HepG2 (cell line): Measurements from ENCODE around the gene GTF2H3. TPM values are rescaled to one million over a fixed set of nuclear protein-coding genes. Genes with fewer than 3 reads are reported as not detected.

Source experiments
- AHR ChIP-seq: IDR thresholded peaks from 2 replicates; pipeline ENCODE4 v1.6.1; 2018; ENCODE audit warnings: missing genetic modification reagents, missing compliant biosample characterization
- ARNTL ChIP-seq: sonication (generic); formaldehyde crosslinking; IDR thresholded peaks from 2 replicates; pipeline ENCODE4 v1.4.0; 2020; ENCODE audit warnings: mild to moderate bottlenecking, missing genetic modification reagents
- FIP1L1 ChIP-seq: fragments of 200-400 bp; formaldehyde crosslinking; IDR thresholded peaks from 2 replicates; pipeline ENCODE4 v1.6.1; 2018; ENCODE audit warnings: low read depth, mild to moderate bottlenecking, low read length, moderate library complexity, borderline replicate concordance; ENCODE audit not compliant: insufficient read depth
- FOSL2 ChIP-seq: sonication (generic); formaldehyde crosslinking; IDR thresholded peaks from 2 replicates; pipeline ENCODE4 v1.4.0; 2020; ENCODE audit warnings: missing genetic modification reagents
- FOXJ3 ChIP-seq: sonication (generic); formaldehyde crosslinking; IDR thresholded peaks from 2 replicates; pipeline ENCODE4 v1.4.0; 2020; ENCODE audit warnings: missing genetic modification reagents, mild to moderate bottlenecking, borderline replicate concordance
- HNF4A ChIP-seq: sonication (generic); formaldehyde crosslinking; IDR thresholded peaks from 2 replicates; pipeline ENCODE4 v1.4.0; 2020; ENCODE audit warnings: missing genetic modification reagents
- IRX3 ChIP-seq: sonication (generic); formaldehyde crosslinking; IDR thresholded peaks from 2 replicates; pipeline ENCODE4 v1.8.1; 2023; ENCODE audit warnings: mild to moderate bottlenecking, low read depth, missing genetic modification reagents, borderline replicate concordance
- KDM2A ChIP-seq: sonication (generic); formaldehyde crosslinking; IDR thresholded peaks from 2 replicates; pipeline ENCODE4 v1.4.0; 2020; ENCODE audit warnings: low read depth, missing genetic modification reagents, borderline replicate concordance
- NAIF1 ChIP-seq: sonication (generic); formaldehyde crosslinking; IDR thresholded peaks from 2 replicates; pipeline ENCODE4 v1.5.0; 2020; ENCODE audit warnings: mild to moderate bottlenecking, missing genetic modification reagents, borderline replicate concordance
- NCOA5 ChIP-seq: sonication (generic); formaldehyde crosslinking; IDR thresholded peaks from 2 replicates; pipeline ENCODE4 v1.4.0; 2020; ENCODE audit warnings: missing genetic modification reagents
- STAT5B ChIP-seq: sonication (generic); formaldehyde crosslinking; IDR thresholded peaks from 2 replicates; pipeline ENCODE4 v1.4.0; 2020; ENCODE audit warnings: missing genetic modification reagents
- ZFX ChIP-seq: sonication (generic); formaldehyde crosslinking; IDR thresholded peaks from 2 replicates; pipeline ENCODE4 v1.4.0; 2020; ENCODE audit warnings: mild to moderate bottlenecking, low read depth, missing genetic modification reagents, moderate library complexity
- ZNF230 ChIP-seq: sonication (generic); formaldehyde crosslinking; IDR thresholded peaks from 2 replicates; pipeline ENCODE4 v1.4.0; 2020; ENCODE audit warnings: mild to moderate bottlenecking, missing genetic modification reagents
- ZNF317 ChIP-seq: sonication (generic); formaldehyde crosslinking; IDR thresholded peaks from 2 replicates; pipeline ENCODE4 v1.5.0; 2020; ENCODE audit warnings: mild to moderate bottlenecking, missing genetic modification reagents
- ZNF33A ChIP-seq: sonication (generic); formaldehyde crosslinking; IDR thresholded peaks from 2 replicates; pipeline ENCODE4 v1.5.1; 2020; ENCODE audit warnings: missing genetic modification reagents, mild to moderate bottlenecking, moderate library complexity, borderline replicate concordance
- ZNF446 ChIP-seq: sonication (generic); formaldehyde crosslinking; IDR thresholded peaks from 2 replicates; pipeline ENCODE4 v1.5.0; 2020; ENCODE audit warnings: mild to moderate bottlenecking, missing genetic modification reagents
- ZNF543 ChIP-seq: sonication (generic); formaldehyde crosslinking; IDR thresholded peaks from 2 replicates; pipeline ENCODE4 v1.4.0; 2020; ENCODE audit warnings: mild to moderate bottlenecking, missing genetic modification reagents
- ZNF570 ChIP-seq: sonication (generic); formaldehyde crosslinking; IDR thresholded peaks from 2 replicates; pipeline ENCODE4 v1.4.0; 2020; ENCODE audit warnings: mild to moderate bottlenecking, missing genetic modification reagents, borderline replicate concordance
- ZNF598 ChIP-seq: sonication (generic); formaldehyde crosslinking; IDR thresholded peaks from 2 replicates; pipeline ENCODE4 v1.5.1; 2020; ENCODE audit warnings: mild to moderate bottlenecking, missing genetic modification reagents, borderline replicate concordance
- polyA plus RNA-seq, 8 experiments: library from polyadenylated mRNA; depleted of rRNA in 3 of 8; stranded (reverse) in 7 of 8; unstranded in 1 of 8; fragments of >200 nt; fragmentation: Illumina TruSeq in 4 of 8; extraction: Trizol in 4 of 8; gene quantifications; 2 replicates each; pipeline versions ENCODE4 v1.2.1 to v1.2.3, GENCODE V29; 2011 to 2016; ENCODE audit warnings: low read depth in 4 of 8, missing spikeins in 1 of 8, mixed read lengths in 1 of 8; ENCODE audit not compliant: insufficient read depth in 1 of 8
- total RNA-seq, 5 experiments: library from RNA; depleted of rRNA; stranded (reverse); fragments of >200 nt; fragmentation: Illumina TruSeq; extraction: Trizol; gene quantifications; 2 replicates each; pipeline ENCODE4 v1.2.3, GENCODE V29; 2016; ENCODE audit warnings: low read depth in 1 of 5
- TF ChIP-seq, protein P1 (sequence below): sonication (generic); formaldehyde crosslinking; IDR thresholded peaks from 2 replicates; pipeline ENCODE4 v1.4.0; 2020; ENCODE audit warnings: low read depth, missing genetic modification reagents
- TF ChIP-seq, protein P2 (sequence below): sonication (generic); formaldehyde crosslinking; IDR thresholded peaks from 2 replicates; pipeline ENCODE4 v1.4.0; 2020; ENCODE audit warnings: missing genetic modification reagents
- TF ChIP-seq, protein P3 (sequence below): IDR thresholded peaks from 2 replicates; pipeline ENCODE4 v1.6.1; 2016; ENCODE audit warnings: missing genetic modification reagents, missing compliant biosample characterization
- TF ChIP-seq, protein P4 (sequence below): sonication (generic); formaldehyde crosslinking; IDR thresholded peaks from 2 replicates; pipeline ENCODE4 v1.5.1; 2020; ENCODE audit warnings: mild to moderate bottlenecking, missing genetic modification reagents

Gene GTF2H3
- total and polyA plus RNA-seq, 2 of the 13 experiments (the other 11 are each of a cell fraction or from before 2014, with no cell fraction given), result 35.8 to 58.8 TPM

DNA sequence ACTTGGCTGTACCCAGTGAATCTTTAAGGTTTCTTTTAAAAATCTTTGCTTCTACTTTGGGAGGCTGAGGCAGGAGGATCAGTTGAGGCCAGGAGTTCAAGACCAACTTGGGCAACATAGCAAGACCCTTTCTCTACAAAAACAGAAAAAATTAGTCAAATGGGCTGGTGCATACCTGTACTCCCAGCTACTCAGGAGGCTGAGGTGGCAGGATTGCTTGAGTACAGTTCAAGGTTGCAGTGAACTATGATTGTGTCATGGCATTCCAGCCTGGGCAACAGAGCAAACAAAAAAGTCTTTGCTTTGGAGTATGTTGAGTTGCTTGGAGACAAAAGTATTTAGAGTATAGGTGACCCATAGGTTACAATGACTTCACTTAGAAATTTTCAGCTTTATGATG, 37.9 kb upstream of the GTF2H3 start (continued):
- TF ChIP-seq STAT5B (CRISPR knock-in tag) (no peak), ZFX (CRISPR knock-in tag) (no peak), IRX3 (CRISPR knock-in tag) (no peak), ZNF598 (no peak), NAIF1 (no peak), AHR (CRISPR knock-in tag) (no peak), ZNF446 (CRISPR knock-in tag) (no peak), FIP1L1 (no peak), FOSL2 (CRISPR knock-in tag) (peak; percentile 75), ARNTL (no peak), KDM2A (CRISPR knock-in tag) (no peak), ZNF317 (CRISPR knock-in tag) (no peak), ZNF230 (no peak), ZNF33A (CRISPR knock-in tag) (no peak), FOXJ3 (CRISPR knock-in tag) (peak; percentile 50), HNF4A (CRISPR knock-in tag) (peak; percentile 84), ZNF543 (no peak), NCOA5 (CRISPR knock-in tag) (no peak), ZNF570 (CRISPR knock-in tag) (no peak)
- TF ChIP-seq, protein P1, sequence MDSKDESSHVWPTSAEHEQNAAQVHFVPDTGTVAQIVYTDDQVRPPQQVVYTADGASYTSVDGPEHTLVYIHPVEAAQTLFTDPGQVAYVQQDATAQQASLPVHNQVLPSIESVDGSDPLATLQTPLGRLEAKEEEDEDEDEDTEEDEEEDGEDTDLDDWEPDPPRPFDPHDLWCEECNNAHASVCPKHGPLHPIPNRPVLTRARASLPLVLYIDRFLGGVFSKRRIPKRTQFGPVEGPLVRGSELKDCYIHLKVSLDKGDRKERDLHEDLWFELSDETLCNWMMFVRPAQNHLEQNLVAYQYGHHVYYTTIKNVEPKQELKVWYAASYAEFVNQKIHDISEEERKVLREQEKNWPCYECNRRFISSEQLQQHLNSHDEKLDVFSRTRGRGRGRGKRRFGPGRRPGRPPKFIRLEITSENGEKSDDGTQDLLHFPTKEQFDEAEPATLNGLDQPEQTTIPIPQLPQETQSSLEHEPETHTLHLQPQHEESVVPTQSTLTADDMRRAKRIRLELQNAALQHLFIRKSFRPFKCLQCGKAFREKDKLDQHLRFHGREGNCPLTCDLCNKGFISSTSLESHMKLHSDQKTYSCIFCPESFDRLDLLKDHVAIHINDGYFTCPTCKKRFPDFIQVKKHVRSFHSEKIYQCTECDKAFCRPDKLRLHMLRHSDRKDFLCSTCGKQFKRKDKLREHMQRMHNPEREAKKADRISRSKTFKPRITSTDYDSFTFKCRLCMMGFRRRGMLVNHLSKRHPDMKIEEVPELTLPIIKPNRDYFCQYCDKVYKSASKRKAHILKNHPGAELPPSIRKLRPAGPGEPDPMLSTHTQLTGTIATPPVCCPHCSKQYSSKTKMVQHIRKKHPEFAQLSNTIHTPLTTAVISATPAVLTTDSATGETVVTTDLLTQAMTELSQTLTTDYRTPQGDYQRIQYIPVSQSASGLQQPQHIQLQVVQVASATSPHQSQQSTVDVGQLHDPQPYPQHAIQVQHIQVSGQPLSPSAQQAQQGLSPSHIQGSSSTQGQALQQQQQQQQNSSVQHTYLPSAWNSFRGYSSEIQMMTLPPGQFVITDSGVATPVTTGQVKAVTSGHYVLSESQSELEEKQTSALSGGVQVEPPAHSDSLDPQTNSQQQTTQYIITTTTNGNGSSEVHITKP, result no peak
- TF ChIP-seq, protein P2, sequence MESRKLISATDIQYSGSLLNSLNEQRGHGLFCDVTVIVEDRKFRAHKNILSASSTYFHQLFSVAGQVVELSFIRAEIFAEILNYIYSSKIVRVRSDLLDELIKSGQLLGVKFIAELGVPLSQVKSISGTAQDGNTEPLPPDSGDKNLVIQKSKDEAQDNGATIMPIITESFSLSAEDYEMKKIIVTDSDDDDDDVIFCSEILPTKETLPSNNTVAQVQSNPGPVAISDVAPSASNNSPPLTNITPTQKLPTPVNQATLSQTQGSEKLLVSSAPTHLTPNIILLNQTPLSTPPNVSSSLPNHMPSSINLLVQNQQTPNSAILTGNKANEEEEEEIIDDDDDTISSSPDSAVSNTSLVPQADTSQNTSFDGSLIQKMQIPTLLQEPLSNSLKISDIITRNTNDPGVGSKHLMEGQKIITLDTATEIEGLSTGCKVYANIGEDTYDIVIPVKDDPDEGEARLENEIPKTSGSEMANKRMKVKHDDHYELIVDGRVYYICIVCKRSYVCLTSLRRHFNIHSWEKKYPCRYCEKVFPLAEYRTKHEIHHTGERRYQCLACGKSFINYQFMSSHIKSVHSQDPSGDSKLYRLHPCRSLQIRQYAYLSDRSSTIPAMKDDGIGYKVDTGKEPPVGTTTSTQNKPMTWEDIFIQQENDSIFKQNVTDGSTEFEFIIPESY (CRISPR knock-in tag), result 0 out of 2 replicates have a peak, but pooled peaks have one; percentile 25
- TF ChIP-seq, protein P3, sequence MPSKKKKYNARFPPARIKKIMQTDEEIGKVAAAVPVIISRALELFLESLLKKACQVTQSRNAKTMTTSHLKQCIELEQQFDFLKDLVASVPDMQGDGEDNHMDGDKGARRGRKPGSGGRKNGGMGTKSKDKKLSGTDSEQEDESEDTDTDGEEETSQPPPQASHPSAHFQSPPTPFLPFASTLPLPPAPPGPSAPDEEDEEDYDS, result peak; percentile 44; the same call in 1 of the 2 replicates
- TF ChIP-seq, protein P4, sequence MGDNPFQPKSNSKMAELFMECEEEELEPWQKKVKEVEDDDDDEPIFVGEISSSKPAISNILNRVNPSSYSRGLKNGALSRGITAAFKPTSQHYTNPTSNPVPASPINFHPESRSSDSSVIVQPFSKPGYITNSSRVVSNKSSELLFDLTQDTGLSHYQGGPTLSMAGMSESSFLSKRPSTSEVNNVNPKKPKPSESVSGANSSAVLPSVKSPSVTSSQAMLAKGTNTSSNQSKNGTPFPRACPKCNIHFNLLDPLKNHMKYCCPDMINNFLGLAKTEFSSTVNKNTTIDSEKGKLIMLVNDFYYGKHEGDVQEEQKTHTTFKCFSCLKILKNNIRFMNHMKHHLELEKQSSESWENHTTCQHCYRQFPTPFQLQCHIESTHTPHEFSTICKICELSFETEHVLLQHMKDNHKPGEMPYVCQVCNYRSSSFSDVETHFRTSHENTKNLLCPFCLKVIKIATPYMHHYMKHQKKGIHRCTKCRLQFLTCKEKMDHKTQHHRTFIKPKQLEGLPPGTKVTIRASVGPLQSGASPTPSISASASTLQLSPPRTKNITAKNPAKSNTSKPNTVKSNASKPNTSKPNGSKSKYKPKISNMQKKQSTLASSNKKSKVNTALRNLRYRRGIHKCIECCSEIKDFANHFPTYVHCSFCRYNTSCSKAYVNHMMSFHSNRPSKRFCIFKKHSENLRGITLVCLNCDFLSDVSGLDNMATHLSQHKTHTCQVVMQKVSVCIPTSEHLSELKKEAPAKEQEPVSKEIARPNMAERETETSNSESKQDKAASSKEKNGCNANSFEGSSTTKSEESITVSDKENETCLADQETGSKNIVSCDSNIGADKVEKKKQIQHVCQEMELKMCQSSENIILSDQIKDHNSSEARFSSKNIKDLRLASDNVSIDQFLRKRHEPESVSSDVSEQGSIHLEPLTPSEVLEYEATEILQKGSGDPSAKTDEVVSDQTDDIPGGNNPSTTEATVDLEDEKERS (CRISPR knock-in tag), result no peak
